IMR-90 (cell line): Measurements from ENCODE around the gene LIN9. TPM values are rescaled to one million over a fixed set of nuclear protein-coding genes. Genes with fewer than 3 reads are reported as not detected.

Source experiments
- ATAC-seq: fragments of 200-7000 bp; cut with Tn5 transposase; 2 replicates; pipeline ENCODE4 v1.9.1; 2020; ENCODE audit warnings: low read depth, mild to moderate bottlenecking, moderate library complexity
- BruUV-seq: library from RNA; stranded (reverse); fragments of 400-500 nt; replicated peaks from 2 replicates; lab custom pipeline; 2021; lab: Mats Ljungman, UMichigan
- CTCF ChIA-PET: fragments of 300-600 bp; formaldehyde crosslinking; extraction: SDS; loops from one replicate; lab custom pipeline; 2021; ENCODE audit warnings: antibody characterized with exemption; lab: Yijun Ruan, JAX
- POLR2A ChIA-PET: fragments of 300-600 bp; sonication (Branson Sonifier 250); formaldehyde crosslinking; loops from one replicate; lab custom pipeline; 2022; ENCODE audit warnings: antibody characterized with exemption; ENCODE audit not compliant: unreplicated experiment; lab: Charles Lee
- DNase-seq: peaks from one replicate; pipeline ENCODE4 v3.0.0; 2013
- H2AFZ ChIP-seq: replicated peaks from 2 replicates; pipeline ENCODE3; 2013; ENCODE audit warnings: low read length, mild to moderate bottlenecking; ENCODE audit not compliant: poor library complexity
- H2AK5ac ChIP-seq: 2 replicates; pipeline ENCODE4 v1.6.1; 2013; ENCODE audit warnings: low read depth, low read length, inconsistent platforms
- H2AK9ac ChIP-seq: replicated peaks from 2 replicates; pipeline ENCODE3; 2013; ENCODE audit warnings: mild to moderate bottlenecking, low read depth, low read length, moderate library complexity; ENCODE audit not compliant: poor library complexity
- H2BK120ac ChIP-seq: 2 replicates; pipeline ENCODE4 v1.6.1; 2013; ENCODE audit warnings: low read depth, low read length, inconsistent platforms
- H2BK15ac ChIP-seq: 3 replicates; pipeline ENCODE4 v1.6.1; 2013; ENCODE audit warnings: low read depth, low read length, inconsistent platforms
- H2BK20ac ChIP-seq: 2 replicates; pipeline ENCODE4 v1.6.1; 2013; ENCODE audit warnings: low read depth, mild to moderate bottlenecking, inconsistent platforms, low read length, moderate library complexity
- H2BK5ac ChIP-seq: 2 replicates; pipeline ENCODE4 v1.6.1; 2013; ENCODE audit warnings: mild to moderate bottlenecking, low read depth, low read length, inconsistent platforms; ENCODE audit not compliant: poor library complexity, severe bottlenecking
- H3K14ac ChIP-seq: replicated peaks from 2 replicates; pipeline ENCODE4 v1.6.1; 2013; ENCODE audit warnings: low read depth, low read length, inconsistent platforms
- H3K18ac ChIP-seq: 2 replicates; pipeline ENCODE4 v1.6.1; 2013; ENCODE audit warnings: low read depth, low read length, control low read depth
- H3K23ac ChIP-seq: 2 replicates; pipeline ENCODE4 v1.6.1; 2013; ENCODE audit warnings: low read depth, low read length, inconsistent platforms
- H3K27ac ChIP-seq: 2 replicates; pipeline ENCODE4 v1.5.1; 2013; ENCODE audit warnings: mild to moderate bottlenecking, control low read depth, low read length; ENCODE audit not compliant: insufficient read depth
- H3K27me3 ChIP-seq: 2 replicates; pipeline ENCODE4 v1.6.1; 2013; ENCODE audit warnings: low read length; ENCODE audit not compliant: control insufficient read depth, insufficient read depth
- H3K36me3 ChIP-seq: 2 replicates; pipeline ENCODE4 v1.6.1; 2013; ENCODE audit warnings: low read length, mixed read lengths; ENCODE audit not compliant: control insufficient read depth, insufficient read depth
- H3K4ac ChIP-seq: 2 replicates; pipeline ENCODE4 v1.6.1; 2013; ENCODE audit warnings: low read depth, low read length, inconsistent platforms
- H3K4me1 ChIP-seq: 2 replicates; pipeline ENCODE4 v1.6.1; 2013; ENCODE audit warnings: low read length, mixed read lengths; ENCODE audit not compliant: control insufficient read depth, insufficient read depth
- H3K4me2 ChIP-seq: 2 replicates; pipeline ENCODE4 v1.6.1; 2013; ENCODE audit warnings: low read depth, mild to moderate bottlenecking, control low read depth, low read length, moderate library complexity
- H3K4me3 ChIP-seq: 2 replicates; pipeline ENCODE4 v1.5.1; 2013; ENCODE audit warnings: low read depth, mild to moderate bottlenecking, control low read depth, low read length, moderate library complexity; ENCODE audit not compliant: insufficient read depth
- H3K56ac ChIP-seq: 2 replicates; pipeline ENCODE4 v1.6.1; 2013; ENCODE audit warnings: low read length, inconsistent platforms; ENCODE audit not compliant: insufficient read depth; ENCODE audit errors: extremely low read depth
- H3K79me1 ChIP-seq, 2 experiments: 2 replicates each; pipeline ENCODE4 v1.6.1; 2013; ENCODE audit warnings: low read length in 2 of 2, inconsistent platforms in 1 of 2, low read depth in 1 of 2
- H3K9ac ChIP-seq: 2 replicates; pipeline ENCODE4 v1.6.1; 2013; ENCODE audit warnings: low read depth, low read length, control low read depth
- H3K9me1 ChIP-seq: 2 replicates; pipeline ENCODE4 v1.6.1; 2013; ENCODE audit warnings: low read length, inconsistent platforms; ENCODE audit not compliant: insufficient read depth
- H3K9me3 ChIP-seq: 2 replicates; pipeline ENCODE4 v1.6.1; 2013; ENCODE audit warnings: low read length; ENCODE audit not compliant: control insufficient read depth, insufficient read depth
- H4K20me1 ChIP-seq: 2 replicates; pipeline ENCODE4 v1.6.1; 2013; ENCODE audit warnings: low read length, inconsistent platforms; ENCODE audit not compliant: insufficient read depth
- H4K5ac ChIP-seq: 2 replicates; pipeline ENCODE4 v1.6.1; 2013; ENCODE audit warnings: mild to moderate bottlenecking, low read depth, low read length, control low read depth
- H4K8ac ChIP-seq, 2 experiments: 2 replicates each; pipeline ENCODE4 v1.6.1; 2013; ENCODE audit warnings: low read depth in 2 of 2, low read length in 2 of 2, control low read depth in 1 of 2, inconsistent platforms in 1 of 2
- H4K91ac ChIP-seq: 2 replicates; pipeline ENCODE4 v1.6.1; 2013; ENCODE audit warnings: low read depth, low read length, inconsistent platforms; ENCODE audit not compliant: insufficient read depth
- BHLHE40 ChIP-seq: fragments of 150-350 bp; IDR thresholded peaks from 2 replicates; pipeline ENCODE4 v1.6.1; 2016; ENCODE audit warnings: mild to moderate bottlenecking, low read depth, low read length
- CEBPB ChIP-seq: IDR thresholded peaks from 2 replicates; pipeline ENCODE4 v1.6.1; 2012; ENCODE audit warnings: low read depth, low read length, improper control_type of control experiment
- CHD1 ChIP-seq: IDR thresholded peaks from 2 replicates; pipeline ENCODE4 v1.6.1; 2012; ENCODE audit warnings: low read depth, low read length, improper control_type of control experiment
- FOS ChIP-seq: fragments of 150-350 bp; IDR thresholded peaks from 2 replicates; pipeline ENCODE4 v1.6.1; 2016; ENCODE audit warnings: low read depth, low read length
- MAFK ChIP-seq: IDR thresholded peaks from 2 replicates; pipeline ENCODE4 v1.6.1; 2012; ENCODE audit warnings: low read depth, low read length, improper control_type of control experiment
- MAZ ChIP-seq: IDR thresholded peaks from 2 replicates; pipeline ENCODE4 v1.6.1; 2012; ENCODE audit warnings: low read depth, mild to moderate bottlenecking, low read length, improper control_type of control experiment, moderate library complexity, borderline replicate concordance
- MXI1 ChIP-seq: IDR thresholded peaks from 2 replicates; pipeline ENCODE4 v1.6.1; 2012; ENCODE audit warnings: low read depth, mild to moderate bottlenecking, low read length, moderate library complexity, borderline replicate concordance
- NFE2L2 ChIP-seq: fragments of 150-350 bp; IDR thresholded peaks from 2 replicates; pipeline ENCODE4 v1.6.1; 2016; ENCODE audit warnings: low read depth, mild to moderate bottlenecking, low read length
- POLR2A ChIP-seq: IDR thresholded peaks from 2 replicates; pipeline ENCODE4 v1.6.1; 2012; ENCODE audit warnings: mild to moderate bottlenecking, low read depth, low read length
- RAD21 ChIP-seq: IDR thresholded peaks from 2 replicates; pipeline ENCODE4 v1.6.1; 2012; ENCODE audit warnings: low read length, improper control_type of control experiment
- RCOR1 ChIP-seq: IDR thresholded peaks from 2 replicates; pipeline ENCODE4 v1.6.1; 2012; ENCODE audit warnings: mild to moderate bottlenecking, low read length, improper control_type of control experiment; ENCODE audit not compliant: insufficient replicate concordance
- RFX5 ChIP-seq: IDR thresholded peaks from 2 replicates; pipeline ENCODE4 v1.8.0; 2012; ENCODE audit warnings: low read depth, mild to moderate bottlenecking, low read length, moderate library complexity
- SMC3 ChIP-seq: fragments of 150-350 bp; IDR thresholded peaks from 2 replicates; pipeline ENCODE4 v1.6.1; 2016; ENCODE audit warnings: low read depth, mild to moderate bottlenecking, antibody characterized with exemption, low read length, moderate library complexity
- USF2 ChIP-seq: fragments of 150-350 bp; IDR thresholded peaks from 2 replicates; pipeline ENCODE4 v1.6.1; 2017; ENCODE audit warnings: mild to moderate bottlenecking, antibody characterized with exemption, low read length, low read depth
- WGBS, 2 experiments: methylation state at CpG; one replicate each; pipeline versions ENCODE4 v1.1.5 to v1.1.7; 2013; ENCODE audit warnings: missing lambda C conversion rate in 2 of 2; ENCODE audit not compliant: insufficient read length in 1 of 2; ENCODE audit errors: extremely low coverage in 2 of 2; 5-methylcytosine and 5-hydroxymethylcytosine counted together
- dilution Hi-C: fragments of 300-500 bp; cut with HindIII; formaldehyde crosslinking; loops from one replicate; pipeline ENCODE4 v1.14.3; 2018; ENCODE audit warnings: low sequenced_read_pairs; ENCODE audit not compliant: unreplicated experiment
- in situ Hi-C: fragments of 300-500 bp; cut with MboI; formaldehyde crosslinking; loops from 3 replicates; pipeline ENCODE4 v1.14.3; 2019; ENCODE audit warnings: low sequenced_read_pairs, inconsistent platforms, mixed read lengths
- intact Hi-C: fragments of 100-400 bp; cut with micrococcal nuclease; formaldehyde crosslinking; loops from 2 replicates; pipeline ENCODE4 v1.10.0; 2022
- polyA plus RNA-seq, 3 experiments: library from polyadenylated mRNA; depleted of rRNA; stranded (reverse); fragments of >200 nt; gene quantifications; 2 replicates each; pipeline ENCODE4 v1.2.3, GENCODE V29; 2012; ENCODE audit warnings: low replicate concordance in 1 of 3
- total RNA-seq: library from RNA; depleted of rRNA; stranded (reverse); fragments of >200 nt; gene quantifications from 2 replicates; pipeline ENCODE4 v1.2.3, GENCODE V29; 2012
- TF ChIP-seq, protein P1 (sequence below): fragments of 150-350 bp; IDR thresholded peaks from 2 replicates; pipeline ENCODE4 v1.6.1; 2016; ENCODE audit warnings: low read depth, mild to moderate bottlenecking, low read length, moderate library complexity, borderline replicate concordance
- TF ChIP-seq, protein P2 (sequence below): conservative IDR thresholded peaks from 2 replicates; pipeline ENCODE4 v1.5.1; 2012; ENCODE audit warnings: mild to moderate bottlenecking, low read depth, low read length, improper control_type of control experiment

LIN9 gene
- total and polyA plus RNA-seq, 2 of the 4 experiments (the other 2 are of a cell fraction) = 2.3 to 3.9 TPM

DNA sequence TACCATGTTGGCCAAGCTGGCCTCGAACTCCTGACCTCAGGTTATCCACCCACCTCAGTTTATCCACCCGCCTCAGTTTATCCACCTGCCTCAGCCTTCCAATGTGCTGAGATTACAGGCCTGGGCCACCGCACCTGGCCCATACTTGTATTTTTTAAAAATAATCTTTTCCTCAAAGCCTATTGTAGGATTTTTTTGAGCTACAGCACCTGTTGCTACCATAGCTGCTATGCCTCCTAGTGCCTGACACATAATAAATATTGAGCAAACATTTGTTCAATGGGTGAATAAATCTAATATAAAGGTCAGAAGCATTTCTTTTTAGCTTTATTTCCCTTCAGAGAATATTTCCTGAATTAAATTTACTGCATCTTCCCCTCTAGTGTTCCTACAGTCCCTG is 106.7 kb downstream of the LIN9 start:
- no TSS peak for BruUV-seq
- intact Hi-C loops = loop anchor here (10.0 kb wide), 1 partner anchor 133 kb away; no protein-coding TSS in a partner anchor
- CTCF ChIA-PET = no interaction called here

More for the DNA sequence above, 106.7 kb downstream of the LIN9 start:
- no peak overlapping the region for H2AK5ac ChIP-seq
- no peaks in the 10 kb centered on the region for H3K9me3 ChIP-seq
- H2BK120ac ChIP-seq = no peak overlapping the region
- no peak overlapping the region for H4K91ac ChIP-seq
- no peak overlapping the region for H2BK15ac ChIP-seq
- no peaks in the 10 kb centered on the region for H3K36me3 ChIP-seq
- ATAC-seq = no peak
- no peak overlapping the region for H2BK5ac ChIP-seq
- H3K18ac ChIP-seq = no peak overlapping the region
- no peak overlapping the region for H4K8ac ChIP-seq
- in situ Hi-C loops (no loop called here), dilution Hi-C loops (no loop called here)
- 63% methylated on average over 3 of the region's 3 CpGs; no CpG with 5 or more reads in 1 of the 2 experiments for WGBS, 2 experiments
- no peak overlapping the region for H3K4me3 ChIP-seq
- H3K23ac ChIP-seq = no peak overlapping the region
- no peaks in the 10 kb centered on the region for H3K4me1 ChIP-seq
- H2AFZ ChIP-seq = no peak overlapping the region
- no peak overlapping the region for H2AK9ac ChIP-seq
- no peaks in the 10 kb centered on the region for H3K9me1 ChIP-seq
- no peak for TF ChIP-seq NFE2L2
- no peak for TF ChIP-seq BHLHE40
- TF ChIP-seq MAZ = no peak
- no peak for TF ChIP-seq POLR2A
- TF ChIP-seq MAFK = no peak
- no peak for TF ChIP-seq CHD1
- TF ChIP-seq MXI1 = no peak
- TF ChIP-seq RAD21 = no peak
- TF ChIP-seq RCOR1 = no peak
- no peak for TF ChIP-seq USF2
- TF ChIP-seq CEBPB = no peak
- TF ChIP-seq, protein P1, sequence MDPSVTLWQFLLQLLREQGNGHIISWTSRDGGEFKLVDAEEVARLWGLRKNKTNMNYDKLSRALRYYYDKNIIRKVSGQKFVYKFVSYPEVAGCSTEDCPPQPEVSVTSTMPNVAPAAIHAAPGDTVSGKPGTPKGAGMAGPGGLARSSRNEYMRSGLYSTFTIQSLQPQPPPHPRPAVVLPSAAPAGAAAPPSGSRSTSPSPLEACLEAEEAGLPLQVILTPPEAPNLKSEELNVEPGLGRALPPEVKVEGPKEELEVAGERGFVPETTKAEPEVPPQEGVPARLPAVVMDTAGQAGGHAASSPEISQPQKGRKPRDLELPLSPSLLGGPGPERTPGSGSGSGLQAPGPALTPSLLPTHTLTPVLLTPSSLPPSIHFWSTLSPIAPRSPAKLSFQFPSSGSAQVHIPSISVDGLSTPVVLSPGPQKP = no peak
- no peak for TF ChIP-seq SMC3
- no peak for TF ChIP-seq FOS
- TF ChIP-seq, protein P2, sequence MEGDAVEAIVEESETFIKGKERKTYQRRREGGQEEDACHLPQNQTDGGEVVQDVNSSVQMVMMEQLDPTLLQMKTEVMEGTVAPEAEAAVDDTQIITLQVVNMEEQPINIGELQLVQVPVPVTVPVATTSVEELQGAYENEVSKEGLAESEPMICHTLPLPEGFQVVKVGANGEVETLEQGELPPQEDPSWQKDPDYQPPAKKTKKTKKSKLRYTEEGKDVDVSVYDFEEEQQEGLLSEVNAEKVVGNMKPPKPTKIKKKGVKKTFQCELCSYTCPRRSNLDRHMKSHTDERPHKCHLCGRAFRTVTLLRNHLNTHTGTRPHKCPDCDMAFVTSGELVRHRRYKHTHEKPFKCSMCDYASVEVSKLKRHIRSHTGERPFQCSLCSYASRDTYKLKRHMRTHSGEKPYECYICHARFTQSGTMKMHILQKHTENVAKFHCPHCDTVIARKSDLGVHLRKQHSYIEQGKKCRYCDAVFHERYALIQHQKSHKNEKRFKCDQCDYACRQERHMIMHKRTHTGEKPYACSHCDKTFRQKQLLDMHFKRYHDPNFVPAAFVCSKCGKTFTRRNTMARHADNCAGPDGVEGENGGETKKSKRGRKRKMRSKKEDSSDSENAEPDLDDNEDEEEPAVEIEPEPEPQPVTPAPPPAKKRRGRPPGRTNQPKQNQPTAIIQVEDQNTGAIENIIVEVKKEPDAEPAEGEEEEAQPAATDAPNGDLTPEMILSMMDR = no peak
- no peak for TF ChIP-seq RFX5
- H3K4me2 ChIP-seq = no peak overlapping the region
- DNase-seq = no peak
- no peak overlapping the region for H3K56ac ChIP-seq
- no peak overlapping the region for H3K27ac ChIP-seq
- no peaks in the 10 kb centered on the region for H4K20me1 ChIP-seq
- POLR2A ChIA-PET = no interaction called here
- no peak overlapping the region for H3K14ac ChIP-seq
- no peak overlapping the region for H4K5ac ChIP-seq
- H3K27me3 ChIP-seq = peaks cover 6% of the 10 kb centered on the region; the same call in 1 of the 2 replicates
- H3K79me1 ChIP-seq = no peaks in the 10 kb centered on the region
- no peak overlapping the region for H3K9ac ChIP-seq
- no peak overlapping the region for H3K4ac ChIP-seq
- no peak overlapping the region for H2BK20ac ChIP-seq
